DND-41 (cell line): ENCODE results near the gene INPP4A.
A peak's percentile ranks its signal among the peaks of the same experiment; 100 is the strongest.

Experiments
- ATAC-seq: fragments of 200-7000 bp; cut with Tn5 transposase; 3 replicates; pipeline ENCODE4 v1.9.1; 2021; ENCODE audit warnings: low read depth; ENCODE audit not compliant: insufficient read depth
- DNase-seq: peaks from one replicate; pipeline ENCODE4 v3.0.0-alpha.2; 2020
- H2AFZ ChIP-seq: 2 replicates; pipeline ENCODE4 v1.6.0; 2012; ENCODE audit warnings: low read depth, low read length
- H3K27ac ChIP-seq: 2 replicates; pipeline ENCODE4 v1.5.1; 2012; ENCODE audit warnings: low read length, inconsistent platforms
- H3K27me3 ChIP-seq: fragments of 200-600 bp; sonication (generic); 2 replicates; pipeline ENCODE4 v1.6.0; 2012; ENCODE audit warnings: low read length, mild to moderate bottlenecking, inconsistent platforms; ENCODE audit not compliant: insufficient read depth, poor library complexity
- H3K36me3 ChIP-seq: 2 replicates; pipeline ENCODE4 v1.5.1; 2012; ENCODE audit warnings: low read length, inconsistent platforms; ENCODE audit not compliant: insufficient read depth
- H3K4me1 ChIP-seq: 2 replicates; pipeline ENCODE4 v1.5.1; 2012; ENCODE audit warnings: mild to moderate bottlenecking, low read length; ENCODE audit not compliant: insufficient read depth
- H3K4me2 ChIP-seq: 2 replicates; pipeline ENCODE4 v1.6.0; 2012; ENCODE audit warnings: mild to moderate bottlenecking, moderate library complexity, low read length, inconsistent platforms; ENCODE audit not compliant: insufficient read depth
- H3K4me3 ChIP-seq, 2 experiments: fragments of 200-600 bp in 1 of 2; shearing (Covaris generic) in 1 of 2; 2 replicates each; pipeline ENCODE4 v1.5.1; 2012 to 2016; ENCODE audit warnings: inconsistent platforms in 2 of 2, low read length in 2 of 2, mild to moderate bottlenecking in 2 of 2, low read depth in 1 of 2, moderate library complexity in 1 of 2
- H3K79me2 ChIP-seq: 2 replicates; pipeline ENCODE4 v1.6.0; 2012; ENCODE audit warnings: low read length, inconsistent platforms; ENCODE audit not compliant: insufficient read depth
- H3K9ac ChIP-seq: 2 replicates; pipeline ENCODE4 v1.6.0; 2012; ENCODE audit warnings: low read depth, mild to moderate bottlenecking, inconsistent platforms, low read length, moderate library complexity
- H3K9me3 ChIP-seq: 2 replicates; pipeline ENCODE4 v1.5.1; 2012; ENCODE audit warnings: low read length, moderate library complexity, mild to moderate bottlenecking, inconsistent platforms; ENCODE audit not compliant: insufficient read depth, severe bottlenecking
- H4K20me1 ChIP-seq: 2 replicates; pipeline ENCODE4 v1.6.0; 2012; ENCODE audit warnings: low read length; ENCODE audit not compliant: insufficient read depth
- CTCF ChIP-seq: IDR thresholded peaks from 2 replicates; pipeline ENCODE4 v1.5.1; 2012; ENCODE audit warnings: borderline replicate concordance, low read length, moderate library complexity, mild to moderate bottlenecking; ENCODE audit not compliant: poor library complexity, severe bottlenecking; ENCODE audit errors: extremely low read depth
- EZH2 ChIP-seq: IDR thresholded peaks from 3 replicates; pipeline ENCODE4 v1.6.1; 2012; ENCODE audit warnings: borderline replicate concordance, low read depth, mild to moderate bottlenecking, moderate library complexity, low read length, inconsistent platforms; ENCODE audit not compliant: severe bottlenecking

INPP4A gene

DNA sequence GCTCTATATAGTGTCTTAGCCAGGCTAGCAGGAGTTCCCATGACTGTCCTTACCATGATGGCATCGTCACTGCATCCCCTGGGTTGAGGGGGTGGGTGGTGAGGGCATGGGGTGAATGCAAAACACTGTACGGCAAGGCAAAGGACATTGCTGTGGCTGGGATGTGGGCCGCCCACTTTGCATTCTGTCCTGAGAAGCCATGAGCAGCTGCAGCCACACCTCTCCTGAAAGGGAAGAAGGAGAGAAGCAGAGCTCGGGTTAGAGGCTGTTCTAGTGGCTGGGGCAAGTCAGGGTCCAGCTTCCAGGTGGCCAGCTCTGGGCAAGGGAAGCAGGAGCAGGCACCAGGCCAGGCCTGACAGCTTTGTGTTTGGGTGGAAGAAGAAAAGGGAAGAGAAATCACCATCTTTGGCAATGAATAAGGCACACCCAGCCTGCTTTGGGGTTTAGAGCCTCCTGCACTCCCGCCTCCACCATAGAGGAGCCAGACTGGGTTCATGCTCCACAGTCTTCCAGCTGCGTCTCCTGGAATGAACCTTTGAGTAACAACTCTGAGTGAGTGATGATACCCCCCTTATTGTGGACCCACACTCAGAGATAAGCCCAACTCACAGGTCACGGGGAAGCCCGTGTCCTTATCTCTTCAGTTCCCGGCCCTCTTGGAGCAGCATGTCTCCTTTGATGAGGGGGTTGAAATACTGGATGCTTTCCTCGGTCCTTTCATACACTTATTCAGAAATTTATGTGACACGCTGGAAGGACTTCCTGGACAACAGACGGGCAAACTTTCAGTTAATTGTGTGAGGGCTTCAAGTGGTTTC lies 63.4 kb downstream of the INPP4A start:
- ATAC-seq (no peak), DNase-seq (no peak)
- H3K79me2 ChIP-seq, result peaks cover 79% of the 10 kb centered on the region
- no peak overlapping the region for H3K4me2 ChIP-seq
- no peak overlapping the region for H3K4me3 ChIP-seq
- H3K27ac ChIP-seq, result no peak overlapping the region
- H3K36me3 ChIP-seq, result peaks cover 14% of the 10 kb centered on the region
- TF ChIP-seq EZH2 (no peak), CTCF (no peak)
- no peaks in the 10 kb centered on the region for H3K9me3 ChIP-seq
- no peaks in the 10 kb centered on the region for H3K4me1 ChIP-seq
- H2AFZ ChIP-seq, result no peak overlapping the region
- H3K9ac ChIP-seq, result no peak overlapping the region
- H4K20me1 ChIP-seq, result peaks cover 48% of the 10 kb centered on the region
- no peaks in the 10 kb centered on the region for H3K27me3 ChIP-seq

- Histone ChIP-seq H3K36me3 (peaks cover 11% of the 10 kb centered on the region), H3K9me3 (no peaks in the 10 kb centered on the region), H3K27me3 (no peaks in the 10 kb centered on the region), H2AFZ (no peak overlapping the region), H3K9ac (no peak overlapping the region), H3K4me3 (no peak overlapping the region), H3K79me2 (peaks cover 79% of the 10 kb centered on the region), H4K20me1 (peaks cover 52% of the 10 kb centered on the region), H3K4me2 (no peak overlapping the region), H3K4me1 (no peaks in the 10 kb centered on the region), H3K27ac (0 out of 2 replicates have a peak overlapping the region, but pooled peaks have one; percentile 18)
- ATAC-seq, result peak; percentile 53; the same call in 2 of the 3 replicates
- TF ChIP-seq EZH2 (no peak), CTCF (no peak)
- DNase-seq, result peak; percentile 28
Observed at GRCh38 chr2:98508709-98509066, 64.0 kb downstream of the INPP4A start.

GRCh38 chr2:98509542-98510321 lies 65.1 kb downstream of the INPP4A start:
- TF ChIP-seq CTCF (no peak), EZH2 (no peak)
- peaks cover under 1% of the 10 kb centered on the region for H3K4me1 ChIP-seq
- H3K79me2 ChIP-seq, result peaks cover 79% of the 10 kb centered on the region
- no peaks in the 10 kb centered on the region for H3K27me3 ChIP-seq
- H4K20me1 ChIP-seq, result peaks cover 54% of the 10 kb centered on the region
- H3K4me3 ChIP-seq, result no peak overlapping the region
- H3K9me3 ChIP-seq, result no peaks in the 10 kb centered on the region
- ATAC-seq (no peak), DNase-seq (no peak)
- no peak overlapping the region for H3K9ac ChIP-seq
- no peak overlapping the region for H3K27ac ChIP-seq
- peaks cover 9% of the 10 kb centered on the region for H3K36me3 ChIP-seq
- no peak overlapping the region for H2AFZ ChIP-seq
- H3K4me2 ChIP-seq, result no peak overlapping the region
